ENCODE data around the gene SSU72. TPM values are rescaled to one million over a fixed set of nuclear protein-coding genes. Genes with fewer than 3 reads are reported as not detected.
"Not testable (repeated sequence)": the region's sequence is repeated elsewhere in the genome, so short reads cannot be mapped to it uniquely, and the experiment has no call there.

The SSU72 gene
- total RNA-seq, 2 experiments from 2014 or later, result 105 to 123 TPM

- Mint-ChIP-seq H3K9me3 (ENCODE audit: low read depth) (no peaks in the 10 kb centered on the region), H3K27me3 (no peaks in the 10 kb centered on the region), H3K4me1 (peaks cover 20% of the 10 kb centered on the region), H3K4me3 (no peak overlapping the region), H3K36me3 (ENCODE audit: low read depth) (peaks cover 49% of the 10 kb centered on the region), H3K27ac (peak overlapping the region; percentile 60)
- ATAC-seq (no peak), DNase-seq (no peak)
- POLR2A ChIA-PET, result no interaction called here
- intact Hi-C loops (cut with DNase I, micrococcal nuclease), result no loop called here
- CTCF ChIA-PET, result interaction anchor here (1.0 kb wide), 1 partner anchor 13 kb away, joined by 5 read pairs; no protein-coding TSS in a partner anchor
These were observed 10.4 kb downstream of the SSU72 start for GRCh38 chr1:1564268-1564667.

DNA sequence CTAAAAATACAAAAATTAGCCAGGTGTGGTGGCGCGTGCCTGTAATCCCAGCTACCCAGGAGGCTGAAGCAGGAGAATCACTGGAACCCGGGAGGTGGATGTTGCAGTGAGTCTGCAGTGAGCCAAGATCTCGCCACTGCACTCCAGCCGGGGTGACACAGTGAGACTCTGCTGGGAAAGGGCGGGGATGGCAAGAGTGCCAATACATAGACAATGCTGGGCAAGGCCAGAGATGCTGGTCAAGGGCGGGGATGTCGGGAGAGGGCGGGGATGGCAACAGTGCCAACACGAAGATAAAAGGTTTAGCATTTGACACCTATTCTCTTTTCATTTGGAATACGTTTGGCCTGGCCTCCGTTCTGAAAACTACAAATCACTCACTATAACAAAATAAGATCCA, 11.0 kb downstream of the SSU72 start:
- no peaks in the 10 kb centered on the region for H3K27me3 Mint-ChIP-seq
- H3K4me1 Mint-ChIP-seq, result peaks cover 18% of the 10 kb centered on the region
- DNase-seq, result no peak
- ChIA-PET POLR2A (no interaction called here), CTCF (interaction anchor here (1.0 kb wide), 1 partner anchor 13 kb away, joined by 5 read pairs; no protein-coding TSS in a partner anchor)
- peaks cover 48% of the 10 kb centered on the region for H3K36me3 Mint-ChIP-seq (ENCODE audit: low read depth)
- intact Hi-C loops (cut with DNase I, micrococcal nuclease), result no loop called here
- H3K4me3 Mint-ChIP-seq, result no peak overlapping the region
- H3K27ac Mint-ChIP-seq, result no peak overlapping the region
- H3K9me3 Mint-ChIP-seq (ENCODE audit: low read depth), result no peaks in the 10 kb centered on the region
- no peak for ATAC-seq

DNA sequence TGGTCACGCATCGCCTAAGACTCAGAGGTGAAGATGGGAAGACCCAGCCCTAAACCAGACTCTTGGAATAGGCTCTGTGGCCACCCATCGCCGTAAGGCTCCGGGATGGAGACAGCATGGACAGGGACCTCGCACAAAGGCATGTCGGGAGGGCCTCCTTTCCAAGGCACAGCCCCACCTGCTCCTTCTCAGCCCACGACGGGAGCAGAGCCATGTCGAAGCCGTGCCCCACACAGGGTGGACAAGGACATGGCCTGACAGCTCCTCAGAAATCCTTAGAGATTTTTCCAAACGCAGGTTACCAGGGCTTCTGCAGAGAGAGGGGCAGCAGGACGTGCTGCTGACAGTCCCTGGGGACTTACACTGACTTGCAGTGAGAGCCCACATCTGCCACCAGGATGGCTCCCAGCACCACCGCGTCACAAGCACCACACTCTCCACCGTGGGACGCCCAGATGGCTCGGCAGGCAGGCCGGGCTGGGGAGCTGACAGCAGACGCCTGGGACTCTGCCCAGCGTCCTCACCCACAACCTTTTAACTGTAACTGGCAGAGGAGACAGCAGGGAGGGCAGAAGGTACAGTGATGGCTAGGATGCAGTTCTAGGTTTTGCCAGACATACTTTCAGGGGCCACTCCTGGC, 12.0 kb downstream of the SSU72 start:
- peaks cover 15% of the 10 kb centered on the region for H3K4me1 Mint-ChIP-seq
- H3K36me3 Mint-ChIP-seq (ENCODE audit: low read depth), result peaks cover 48% of the 10 kb centered on the region
- no peak for DNase-seq
- no peaks in the 10 kb centered on the region for H3K27me3 Mint-ChIP-seq
- intact Hi-C loops (cut with DNase I, micrococcal nuclease), result no loop called here
- H3K4me3 Mint-ChIP-seq, result no peak overlapping the region
- CTCF ChIA-PET, result no interaction called here
- ATAC-seq, result no peak
- H3K27ac Mint-ChIP-seq, result no peak overlapping the region
- H3K9me3 Mint-ChIP-seq (ENCODE audit: low read depth), result no peaks in the 10 kb centered on the region
- POLR2A ChIA-PET, result no interaction called here

DNA sequence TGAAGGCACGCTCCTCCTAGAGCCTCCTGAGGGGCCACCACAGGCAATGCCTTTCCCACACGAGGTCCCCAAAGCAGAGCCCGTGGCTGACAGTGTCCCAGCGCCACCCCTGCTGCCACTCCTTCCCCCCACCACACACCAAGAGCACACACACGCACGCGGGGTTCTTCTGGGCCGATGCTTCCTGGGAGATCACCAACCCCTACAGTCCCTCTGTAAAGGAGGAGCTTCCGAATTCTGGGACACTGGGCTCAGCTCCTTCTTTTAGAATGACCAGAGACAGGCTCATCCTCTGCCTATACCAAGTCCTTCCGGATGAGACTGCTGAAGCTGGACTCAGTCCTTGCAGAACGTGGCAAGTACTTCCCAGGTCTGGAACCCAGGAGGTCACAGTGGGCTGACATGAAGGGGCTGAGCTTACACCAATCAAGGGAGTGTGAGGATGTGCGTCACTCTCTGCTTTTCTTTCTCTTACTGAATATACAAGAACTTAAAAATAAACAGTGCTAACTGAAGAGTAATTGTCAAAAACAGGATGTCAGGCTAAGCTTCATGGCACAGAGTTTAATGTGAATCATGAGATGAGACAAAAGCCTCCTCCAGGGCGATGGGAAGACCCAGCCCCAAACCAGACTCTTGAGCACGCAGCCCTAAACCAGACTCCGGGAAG, 12.7 kb downstream of the SSU72 start:
- ChIA-PET CTCF (interaction anchor here (0.8 kb wide), 1 partner anchor 324 kb away, joined by 3 read pairs; no protein-coding TSS in a partner anchor), POLR2A (interaction anchor here (0.9 kb wide), 1 partner anchor 9 kb away, joined by 8 read pairs; no protein-coding TSS in a partner anchor)
- DNase-seq (no peak), ATAC-seq (no peak)
- H3K36me3 Mint-ChIP-seq (ENCODE audit: low read depth), result peaks cover 42% of the 10 kb centered on the region
- H3K27ac Mint-ChIP-seq, result no peak overlapping the region
- no peak overlapping the region for H3K4me3 Mint-ChIP-seq
- H3K27me3 Mint-ChIP-seq, result no peaks in the 10 kb centered on the region
- peaks cover 9% of the 10 kb centered on the region for H3K4me1 Mint-ChIP-seq
- no peaks in the 10 kb centered on the region for H3K9me3 Mint-ChIP-seq (ENCODE audit: low read depth)
- intact Hi-C loops (cut with DNase I, micrococcal nuclease), result no loop called here

DNA sequence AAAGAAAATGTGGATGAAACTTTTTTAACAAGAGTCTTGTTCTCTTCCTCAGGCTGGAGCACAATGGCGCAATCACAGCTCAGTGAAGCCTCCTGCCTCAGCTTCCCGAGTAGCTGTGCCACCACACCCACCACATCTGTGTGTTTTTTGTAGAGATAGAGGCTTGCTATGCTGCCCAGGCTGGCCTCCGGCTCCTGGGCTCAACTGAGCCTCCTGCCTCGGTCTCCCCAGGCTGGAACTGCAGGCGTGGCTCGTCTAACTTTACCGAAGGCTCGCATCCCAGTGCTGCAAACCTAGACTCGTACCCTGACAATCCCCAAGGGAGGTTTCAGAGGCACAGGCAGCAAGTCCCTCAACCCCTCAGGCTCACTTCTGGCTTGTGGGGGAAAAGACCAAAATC, 14.5 kb downstream of the SSU72 start:
- H3K27ac Mint-ChIP-seq, result no peak overlapping the region
- no peak for DNase-seq
- CTCF ChIA-PET, result interaction anchor here (1.0 kb wide), 1 partner anchor 50 kb away, joined by 3 read pairs; no protein-coding TSS in a partner anchor
- intact Hi-C loops (cut with DNase I, micrococcal nuclease), result no loop called here
- H3K36me3 Mint-ChIP-seq (ENCODE audit: low read depth), result peaks cover 30% of the 10 kb centered on the region
- POLR2A ChIA-PET, result interaction anchor here (1.1 kb wide), 1 partner anchor 12 kb away, joined by 3 read pairs; no protein-coding TSS in a partner anchor
- H3K9me3 Mint-ChIP-seq (ENCODE audit: low read depth), result no peaks in the 10 kb centered on the region
- no peak for ATAC-seq
- H3K4me3 Mint-ChIP-seq, result no peak overlapping the region
- H3K4me1 Mint-ChIP-seq, result peaks cover 7% of the 10 kb centered on the region
- no peaks in the 10 kb centered on the region for H3K27me3 Mint-ChIP-seq

GRCh38 chr1:1559066-1559465, 15.6 kb downstream of the SSU72 start:
- Mint-ChIP-seq H3K27ac (no peak overlapping the region), H3K4me1 (peaks cover 5% of the 10 kb centered on the region), H3K9me3 (ENCODE audit: low read depth) (no peaks in the 10 kb centered on the region), H3K4me3 (no peak overlapping the region), H3K27me3 (no peaks in the 10 kb centered on the region), H3K36me3 (ENCODE audit: low read depth) (peaks cover 20% of the 10 kb centered on the region)
- ATAC-seq (no peak), DNase-seq (no peak)
- ChIA-PET CTCF (interaction anchor here (0.8 kb wide), 1 partner anchor 9 kb away, joined by 3 read pairs; no protein-coding TSS in a partner anchor), POLR2A (interaction anchor here (1.1 kb wide), 1 partner anchor 13 kb away, joined by 3 read pairs; no protein-coding TSS in a partner anchor)
- intact Hi-C loops (cut with DNase I, micrococcal nuclease), result no loop called here

GRCh38 chr1:1558591-1558990, 16.1 kb downstream of the SSU72 start:
- peaks cover 5% of the 10 kb centered on the region for H3K4me1 Mint-ChIP-seq
- ChIA-PET POLR2A (no interaction called here), CTCF (interaction anchor here (0.8 kb wide), 1 partner anchor 10 kb away, joined by 3 read pairs; no protein-coding TSS in a partner anchor)
- intact Hi-C loops (cut with DNase I, micrococcal nuclease), result no loop called here
- no peak for ATAC-seq
- no peak overlapping the region for H3K27ac Mint-ChIP-seq
- no peak for DNase-seq
- H3K4me3 Mint-ChIP-seq, result no peak overlapping the region
- no peaks in the 10 kb centered on the region for H3K27me3 Mint-ChIP-seq
- no peaks in the 10 kb centered on the region for H3K9me3 Mint-ChIP-seq (ENCODE audit: low read depth)
- peaks cover 16% of the 10 kb centered on the region for H3K36me3 Mint-ChIP-seq (ENCODE audit: low read depth)

- CTCF ChIA-PET, result interaction anchor here (0.8 kb wide), 1 partner anchor 342 kb away, joined by 3 read pairs; no protein-coding TSS in a partner anchor
- H3K27ac Mint-ChIP-seq; H3K36me3 Mint-ChIP-seq (ENCODE audit: low read depth); POLR2A ChIA-PET; H3K27me3 Mint-ChIP-seq; DNase-seq; ATAC-seq; H3K9me3 Mint-ChIP-seq (ENCODE audit: low read depth); H3K4me1 Mint-ChIP-seq; intact Hi-C loops (cut with DNase I, micrococcal nuclease); H3K4me3 Mint-ChIP-seq: not testable (repeated sequence)
These were observed 17.0 kb downstream of the SSU72 start for GRCh38 chr1:1557688-1558087.

DNA sequence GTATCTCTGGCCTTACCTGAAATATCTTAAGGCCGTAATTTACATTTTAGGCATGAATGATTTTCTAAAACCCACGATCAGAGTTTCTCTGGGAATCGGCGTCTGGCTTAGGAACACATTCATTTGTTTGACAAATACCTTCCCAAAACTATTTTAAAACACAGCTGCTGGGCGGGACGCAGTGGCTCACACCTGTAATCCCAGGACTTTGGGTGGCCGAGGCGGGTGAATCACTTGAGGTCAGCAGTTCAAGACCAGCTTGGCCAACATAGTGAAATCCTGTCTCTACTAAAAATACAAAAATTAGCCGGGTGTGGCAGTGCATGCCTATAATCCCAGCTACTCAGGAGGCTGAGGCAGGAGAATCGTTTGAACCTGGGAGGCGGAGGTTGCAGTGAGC, 17.7 kb downstream of the SSU72 start:
- H3K4me3 Mint-ChIP-seq; ATAC-seq; H3K27ac Mint-ChIP-seq; CTCF ChIA-PET; H3K4me1 Mint-ChIP-seq; H3K27me3 Mint-ChIP-seq; intact Hi-C loops (cut with DNase I, micrococcal nuclease); H3K9me3 Mint-ChIP-seq (ENCODE audit: low read depth); H3K36me3 Mint-ChIP-seq (ENCODE audit: low read depth); DNase-seq: not testable (repeated sequence)
- POLR2A ChIA-PET, result interaction anchor here (0.6 kb wide), 1 partner anchor 42 kb away, joined by 6 read pairs; no protein-coding TSS in a partner anchor

GRCh38 chr1:1556505-1556904, 18.2 kb downstream of the SSU72 start:
- no peaks in the 10 kb centered on the region for H3K27me3 Mint-ChIP-seq
- DNase-seq (no peak), ATAC-seq (no peak)
- CTCF ChIA-PET, result interaction anchor here (0.5 to 1.1 kb wide), 2 partner anchors 9 to 116 kb away, joined by 4 read pairs; no protein-coding TSS in a partner anchor
- H3K4me1 Mint-ChIP-seq, result peaks cover 5% of the 10 kb centered on the region
- H3K4me3 Mint-ChIP-seq, result no peak overlapping the region
- no peak overlapping the region for H3K27ac Mint-ChIP-seq
- H3K9me3 Mint-ChIP-seq (ENCODE audit: low read depth), result no peaks in the 10 kb centered on the region
- POLR2A ChIA-PET, result interaction anchor here (0.6 kb wide), 1 partner anchor 42 kb away, joined by 6 read pairs; no protein-coding TSS in a partner anchor
- intact Hi-C loops (cut with DNase I, micrococcal nuclease), result no loop called here
- H3K36me3 Mint-ChIP-seq (ENCODE audit: low read depth), result no peaks in the 10 kb centered on the region

- intact Hi-C loops (cut with DNase I, micrococcal nuclease), result no loop called here
- ATAC-seq (no peak), DNase-seq (no peak)
- Mint-ChIP-seq H3K4me1 (peaks cover 5% of the 10 kb centered on the region), H3K9me3 (ENCODE audit: low read depth) (no peaks in the 10 kb centered on the region), H3K4me3 (no peak overlapping the region), H3K36me3 (ENCODE audit: low read depth) (no peaks in the 10 kb centered on the region), H3K27ac (no peak overlapping the region), H3K27me3 (no peaks in the 10 kb centered on the region)
- ChIA-PET CTCF (interaction anchor here (0.7 to 1.1 kb wide), 2 partner anchors 10 to 59 kb away, joined by 3 to 4 read pairs; no protein-coding TSS in a partner anchor), POLR2A (no interaction called here)
These were observed 19.4 kb downstream of the SSU72 start for GRCh38 chr1:1554926-1555915.

Measured in activated CD4-positive, alpha-beta T cell treated with anti-CD3 and anti-CD28 coated beads for 36 hours (primary cell).